ENCODE measurements around the gene MT1M.

MT1M gene

GRCh38 chr16:56613706-56614105 lies 18.8 kb upstream of the MT1M start:
- no peak for TF ChIP-seq CTCF (conservative IDR thresholded peaks at IDR 0.05; ENCODE audit: low read depth, low read length)
- DNase-seq (ENCODE audit: low read depth), result no peak
- H3K4me3 ChIP-seq (ENCODE audit: low read length), result no peak overlapping the region

DNA sequence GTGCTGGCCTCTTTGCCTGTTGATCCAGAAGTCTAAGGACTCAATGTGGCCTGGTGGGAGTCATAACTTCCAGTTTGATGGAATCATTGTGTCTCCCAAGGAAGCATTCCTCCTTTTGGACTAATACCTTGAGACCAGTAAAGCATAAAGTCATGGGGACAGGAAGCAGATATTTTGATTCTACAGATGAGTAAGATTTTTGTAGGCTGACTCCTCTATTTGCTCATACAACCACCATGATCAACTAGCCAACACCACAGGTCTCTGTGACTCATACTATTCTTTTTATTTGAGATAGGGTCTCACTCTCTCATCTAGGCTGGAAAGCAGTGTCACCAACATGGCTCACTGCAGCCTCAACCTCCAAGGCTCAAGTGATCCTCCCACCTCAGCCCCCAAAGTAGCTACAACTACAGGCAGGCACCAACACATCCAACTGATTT lies 17.9 kb upstream of the MT1M start:
- H3K4me3 ChIP-seq (ENCODE audit: low read length), result no peak overlapping the region
- no peak for TF ChIP-seq CTCF (conservative IDR thresholded peaks at IDR 0.05; ENCODE audit: low read depth, low read length)
- no peak for DNase-seq (ENCODE audit: low read depth)

DNA sequence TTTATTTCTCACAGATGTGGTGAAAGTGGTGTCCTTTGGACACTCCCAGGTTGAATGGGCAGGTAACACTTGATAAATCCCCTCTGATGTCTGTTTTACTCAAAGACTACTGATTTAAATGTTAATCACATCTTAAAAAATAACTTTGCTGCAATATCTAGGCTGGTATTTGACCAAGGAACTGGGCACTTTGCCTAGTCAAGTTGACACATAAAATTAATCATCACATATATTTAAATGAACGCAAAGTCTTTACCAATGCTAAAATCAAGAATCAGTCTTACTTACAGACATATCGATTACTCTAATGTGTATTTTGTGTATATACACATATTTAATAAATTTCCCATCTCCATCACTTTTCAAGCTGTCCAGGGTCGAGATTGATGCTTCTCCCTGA lies 17.1 kb upstream of the MT1M start:
- no peak for DNase-seq (ENCODE audit: low read depth)
- no peak for TF ChIP-seq CTCF (conservative IDR thresholded peaks at IDR 0.05; ENCODE audit: low read depth, low read length)
- H3K4me3 ChIP-seq (ENCODE audit: low read length), result no peak overlapping the region

- no peak for DNase-seq (ENCODE audit: low read depth)
- H3K4me3 ChIP-seq (ENCODE audit: low read length), result peak overlapping the region; percentile 37
- no peak for TF ChIP-seq CTCF (conservative IDR thresholded peaks at IDR 0.05; ENCODE audit: low read depth, low read length)
Measured at GRCh38 chr16:56616608-56617211, 15.7 kb upstream of the MT1M start.

GRCh38 chr16:56617212-56618085 lies 15.0 kb upstream of the MT1M start:
- TF ChIP-seq CTCF (conservative IDR thresholded peaks at IDR 0.05; ENCODE audit: low read depth, low read length), result no peak
- H3K4me3 ChIP-seq (ENCODE audit: low read length), result peak overlapping the region; percentile 37
- no peak for DNase-seq (ENCODE audit: low read depth)

- no peak for TF ChIP-seq CTCF (conservative IDR thresholded peaks at IDR 0.05; ENCODE audit: low read depth, low read length)
- DNase-seq (ENCODE audit: low read depth), result no peak
- no peak overlapping the region for H3K4me3 ChIP-seq (ENCODE audit: low read length)
Measured at GRCh38 chr16:56618138-56618537, 14.3 kb upstream of the MT1M start.

All from retinal pigment epithelial cell (primary cell).